KMS-11 (cell line): ENCODE data around the gene CRACR2B.

Experiments used
- H2AFZ ChIP-seq: fragments of 200-600 bp; sonication (generic); 2 replicates; pipeline ENCODE4 v1.6.1; 2016; ENCODE audit warnings: antibody characterized with exemption, mixed run types, low read depth
- H3K27ac ChIP-seq: fragments of 200-600 bp; sonication (generic); 2 replicates; pipeline ENCODE4 v1.6.1; 2016; ENCODE audit warnings: mild to moderate bottlenecking, mixed run types
- H3K27me3 ChIP-seq: fragments of 200-600 bp; sonication (generic); 2 replicates; pipeline ENCODE4 v1.6.1; 2017; ENCODE audit warnings: mild to moderate bottlenecking, low read depth, mixed run types, moderate library complexity; ENCODE audit not compliant: insufficient read depth
- H3K36me3 ChIP-seq: fragments of 200-600 bp; sonication (generic); 2 replicates; pipeline ENCODE4 v1.6.1; 2017; ENCODE audit warnings: mild to moderate bottlenecking, mixed run types; ENCODE audit not compliant: insufficient read depth
- H3K4me1 ChIP-seq: fragments of 200-600 bp; sonication (generic); 2 replicates; pipeline ENCODE4 v1.6.1; 2016; ENCODE audit warnings: mild to moderate bottlenecking, low read depth, mixed run types; ENCODE audit not compliant: poor library complexity, severe bottlenecking
- H3K4me2 ChIP-seq: fragments of 200-600 bp; sonication (generic); 2 replicates; pipeline ENCODE4 v1.7.0; 2016; ENCODE audit warnings: mild to moderate bottlenecking, mixed run types
- H3K4me3 ChIP-seq: fragments of 200-600 bp; sonication (generic); IDR thresholded peaks from 2 replicates; pipeline ENCODE4 v1.6.1; 2017; ENCODE audit warnings: low read depth, low read length, mixed read lengths; ENCODE audit not compliant: insufficient read depth
- H3K79me2 ChIP-seq: fragments of 200-600 bp; sonication (generic); 2 replicates; pipeline ENCODE4 v1.6.1; 2016; ENCODE audit warnings: low read depth, mixed run types; ENCODE audit not compliant: insufficient read depth
- H3K9ac ChIP-seq: fragments of 200-600 bp; sonication (generic); 2 replicates; pipeline ENCODE4 v1.6.1; 2016; ENCODE audit warnings: mild to moderate bottlenecking, mixed run types
- H4K20me1 ChIP-seq: fragments of 200-600 bp; sonication (generic); 2 replicates; pipeline ENCODE4 v1.6.1; 2016; ENCODE audit warnings: mild to moderate bottlenecking, mixed run types; ENCODE audit not compliant: insufficient read depth
- TF ChIP-seq, protein P1 (sequence below): fragments of 200-600 bp; sonication (generic); conservative IDR thresholded peaks from 2 replicates; pipeline ENCODE4 v1.6.1; 2017; ENCODE audit warnings: low read depth, mild to moderate bottlenecking, antibody characterized with exemption, low read length, moderate library complexity, mixed read lengths

The CRACR2B gene

GRCh38 chr11:869399-870126 lies 41.8 kb downstream of the CRACR2B start:
- no peaks in the 10 kb centered on the region for H3K27me3 ChIP-seq
- H3K4me2 ChIP-seq: no peak overlapping the region
- no peak overlapping the region for H3K4me3 ChIP-seq
- no peak overlapping the region for H3K9ac ChIP-seq
- no peaks in the 10 kb centered on the region for H3K79me2 ChIP-seq
- H4K20me1 ChIP-seq: no peaks in the 10 kb centered on the region
- no peak overlapping the region for H2AFZ ChIP-seq
- H3K36me3 ChIP-seq: no peaks in the 10 kb centered on the region
- H3K4me1 ChIP-seq: no peaks in the 10 kb centered on the region
- TF ChIP-seq, protein P1, sequence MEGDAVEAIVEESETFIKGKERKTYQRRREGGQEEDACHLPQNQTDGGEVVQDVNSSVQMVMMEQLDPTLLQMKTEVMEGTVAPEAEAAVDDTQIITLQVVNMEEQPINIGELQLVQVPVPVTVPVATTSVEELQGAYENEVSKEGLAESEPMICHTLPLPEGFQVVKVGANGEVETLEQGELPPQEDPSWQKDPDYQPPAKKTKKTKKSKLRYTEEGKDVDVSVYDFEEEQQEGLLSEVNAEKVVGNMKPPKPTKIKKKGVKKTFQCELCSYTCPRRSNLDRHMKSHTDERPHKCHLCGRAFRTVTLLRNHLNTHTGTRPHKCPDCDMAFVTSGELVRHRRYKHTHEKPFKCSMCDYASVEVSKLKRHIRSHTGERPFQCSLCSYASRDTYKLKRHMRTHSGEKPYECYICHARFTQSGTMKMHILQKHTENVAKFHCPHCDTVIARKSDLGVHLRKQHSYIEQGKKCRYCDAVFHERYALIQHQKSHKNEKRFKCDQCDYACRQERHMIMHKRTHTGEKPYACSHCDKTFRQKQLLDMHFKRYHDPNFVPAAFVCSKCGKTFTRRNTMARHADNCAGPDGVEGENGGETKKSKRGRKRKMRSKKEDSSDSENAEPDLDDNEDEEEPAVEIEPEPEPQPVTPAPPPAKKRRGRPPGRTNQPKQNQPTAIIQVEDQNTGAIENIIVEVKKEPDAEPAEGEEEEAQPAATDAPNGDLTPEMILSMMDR: no peak
- no peak overlapping the region for H3K27ac ChIP-seq

GRCh38 chr11:870127-870413 lies 42.4 kb downstream of the CRACR2B start:
- no peak overlapping the region for H3K27ac ChIP-seq
- H3K36me3 ChIP-seq: no peaks in the 10 kb centered on the region
- no peak overlapping the region for H3K4me3 ChIP-seq
- no peaks in the 10 kb centered on the region for H3K4me1 ChIP-seq
- no peaks in the 10 kb centered on the region for H4K20me1 ChIP-seq
- no peaks in the 10 kb centered on the region for H3K79me2 ChIP-seq
- no peak overlapping the region for H3K9ac ChIP-seq
- TF ChIP-seq, protein P1: no peak
- no peak overlapping the region for H3K4me2 ChIP-seq
- H2AFZ ChIP-seq: no peak overlapping the region
- no peaks in the 10 kb centered on the region for H3K27me3 ChIP-seq

DNA sequence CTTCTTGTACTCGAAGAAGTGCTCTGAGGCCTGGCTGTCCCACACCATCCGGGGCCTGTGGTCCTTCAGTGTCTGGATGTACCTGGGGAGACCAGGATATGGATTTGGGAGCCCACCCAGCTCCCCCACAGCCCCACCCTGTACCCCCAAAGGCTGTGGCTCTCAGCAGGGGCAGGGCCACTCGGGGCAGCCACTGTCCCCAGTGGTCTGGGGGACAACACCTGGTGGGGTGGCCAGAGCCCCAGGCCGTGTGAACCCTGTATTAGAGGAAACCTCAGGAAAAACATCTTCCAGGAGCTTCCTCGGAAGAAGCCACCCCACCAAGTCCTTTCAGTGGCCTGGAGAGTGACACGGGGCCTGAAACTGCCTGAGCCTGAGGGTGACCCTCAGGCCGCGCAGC lies 42.7 kb downstream of the CRACR2B start:
- Histone ChIP-seq H3K4me3 (no peak overlapping the region), H3K9ac (no peak overlapping the region), H4K20me1 (no peaks in the 10 kb centered on the region), H3K27me3 (no peaks in the 10 kb centered on the region), H2AFZ (no peak overlapping the region), H3K36me3 (no peaks in the 10 kb centered on the region), H3K4me1 (no peaks in the 10 kb centered on the region), H3K79me2 (no peaks in the 10 kb centered on the region), H3K27ac (no peak overlapping the region), H3K4me2 (no peak overlapping the region)
- TF ChIP-seq, protein P1: no peak

DNA sequence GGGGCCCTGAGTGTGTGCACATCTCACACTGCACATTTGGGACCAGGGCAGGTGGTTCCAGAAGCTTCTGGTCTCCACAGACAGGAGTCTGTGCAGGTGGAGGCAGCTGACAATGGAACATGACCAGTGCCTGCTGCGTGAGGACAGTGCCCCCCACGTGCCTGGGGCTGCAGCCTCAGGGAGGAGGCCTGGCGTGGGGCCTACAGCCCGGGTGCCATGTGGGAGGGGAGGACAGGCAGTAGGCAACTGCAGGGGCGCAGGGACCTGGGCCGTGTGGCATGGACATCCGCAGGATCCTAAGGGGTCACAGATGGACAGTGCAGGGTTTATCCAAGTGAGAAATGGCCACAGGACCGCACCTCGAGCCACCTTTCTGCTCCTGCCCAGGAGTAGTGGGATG lies 43.8 kb downstream of the CRACR2B start:
- TF ChIP-seq, protein P1: no peak
- H3K4me2 ChIP-seq: no peak overlapping the region
- H3K4me1 ChIP-seq: no peaks in the 10 kb centered on the region
- H3K27me3 ChIP-seq: no peaks in the 10 kb centered on the region
- H2AFZ ChIP-seq: no peak overlapping the region
- no peaks in the 10 kb centered on the region for H4K20me1 ChIP-seq
- no peak overlapping the region for H3K9ac ChIP-seq
- no peaks in the 10 kb centered on the region for H3K79me2 ChIP-seq
- no peak overlapping the region for H3K4me3 ChIP-seq
- no peak overlapping the region for H3K27ac ChIP-seq
- no peaks in the 10 kb centered on the region for H3K36me3 ChIP-seq
